22Rv1 (cell line): ENCODE results near the gene SPIN2B.

ENCODE experiments used
- ZFX ChIP-seq: fragments of 450-650 bp; IDR thresholded peaks from 2 replicates; pipeline ENCODE4 v1.6.1; 2017; ENCODE audit warnings: antibody characterized with exemption, borderline replicate concordance
- TF ChIP-seq, protein P1 (sequence below): fragments of 450-650 bp; IDR thresholded peaks from 2 replicates; pipeline ENCODE4 v1.5.1; 2017; ENCODE audit warnings: mild to moderate bottlenecking

DNA sequence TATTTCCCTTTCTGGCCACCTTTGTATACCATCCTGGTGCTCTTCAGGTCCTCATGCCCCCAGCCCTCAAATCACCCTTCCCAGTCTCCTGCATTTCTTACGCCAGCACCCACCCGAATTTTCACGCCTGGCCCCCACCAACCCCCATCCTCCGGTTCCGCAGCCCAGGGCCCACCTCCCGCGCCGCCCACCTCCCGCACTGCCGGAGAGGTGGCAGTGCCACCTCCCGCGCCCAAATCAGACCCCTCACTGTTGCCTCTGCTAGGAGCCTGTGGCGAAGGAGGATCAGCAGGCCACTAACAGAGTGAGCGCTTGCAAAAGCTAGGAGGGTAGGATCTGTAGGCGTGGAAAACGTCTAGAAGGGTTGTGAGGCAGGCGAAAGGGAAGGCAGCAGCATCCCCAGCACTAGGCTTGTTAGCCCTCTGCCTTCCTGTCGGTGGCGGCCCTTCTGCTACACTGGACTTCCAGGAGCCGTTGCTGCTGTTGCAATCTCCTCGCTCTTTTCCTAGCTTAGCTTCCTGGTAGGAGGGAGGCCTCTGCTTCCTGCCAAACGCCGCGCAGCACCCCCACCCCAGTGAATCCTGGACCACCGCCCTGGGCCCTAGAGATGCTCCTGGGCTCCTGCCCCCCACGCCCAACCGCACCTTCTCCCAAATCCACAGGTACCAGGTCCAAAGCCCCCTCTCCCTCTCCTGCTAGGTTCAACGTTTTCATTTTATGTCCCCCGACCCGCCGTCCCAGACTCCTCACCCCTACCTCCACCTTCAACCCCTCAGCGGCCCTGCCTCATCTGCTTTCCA lies 51.0 kb downstream of the SPIN2B start:
- TF ChIP-seq, protein P1, sequence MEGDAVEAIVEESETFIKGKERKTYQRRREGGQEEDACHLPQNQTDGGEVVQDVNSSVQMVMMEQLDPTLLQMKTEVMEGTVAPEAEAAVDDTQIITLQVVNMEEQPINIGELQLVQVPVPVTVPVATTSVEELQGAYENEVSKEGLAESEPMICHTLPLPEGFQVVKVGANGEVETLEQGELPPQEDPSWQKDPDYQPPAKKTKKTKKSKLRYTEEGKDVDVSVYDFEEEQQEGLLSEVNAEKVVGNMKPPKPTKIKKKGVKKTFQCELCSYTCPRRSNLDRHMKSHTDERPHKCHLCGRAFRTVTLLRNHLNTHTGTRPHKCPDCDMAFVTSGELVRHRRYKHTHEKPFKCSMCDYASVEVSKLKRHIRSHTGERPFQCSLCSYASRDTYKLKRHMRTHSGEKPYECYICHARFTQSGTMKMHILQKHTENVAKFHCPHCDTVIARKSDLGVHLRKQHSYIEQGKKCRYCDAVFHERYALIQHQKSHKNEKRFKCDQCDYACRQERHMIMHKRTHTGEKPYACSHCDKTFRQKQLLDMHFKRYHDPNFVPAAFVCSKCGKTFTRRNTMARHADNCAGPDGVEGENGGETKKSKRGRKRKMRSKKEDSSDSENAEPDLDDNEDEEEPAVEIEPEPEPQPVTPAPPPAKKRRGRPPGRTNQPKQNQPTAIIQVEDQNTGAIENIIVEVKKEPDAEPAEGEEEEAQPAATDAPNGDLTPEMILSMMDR = no peak
- no peak for TF ChIP-seq ZFX
